Measurements from ENCODE around the gene GRK2.

The GRK2 gene

GRCh38 chr11:67280788-67281551, 14.7 kb downstream of the GRK2 start:
- DNase-seq (ENCODE audit: low read depth in 2 of 2, low spot score in 1 of 2): no peak

- no peak for DNase-seq (ENCODE audit: low read depth in 2 of 2, low spot score in 1 of 2)
Measured at GRCh38 chr11:67281552-67282150, 15.4 kb downstream of the GRK2 start.

GRCh38 chr11:67282155-67282875, 16.0 kb downstream of the GRK2 start:
- no peak for DNase-seq (ENCODE audit: low read depth in 2 of 2, low spot score in 1 of 2)

- DNase-seq (ENCODE audit: low read depth in 2 of 2, low spot score in 1 of 2): no peak
Measured at GRCh38 chr11:67282876-67283371, 16.7 kb downstream of the GRK2 start.

GRCh38 chr11:67283481-67283963, 17.2 kb downstream of the GRK2 start:
- no peak for DNase-seq (ENCODE audit: low read depth in 2 of 2, low spot score in 1 of 2)

- DNase-seq (ENCODE audit: low read depth in 2 of 2, low spot score in 1 of 2): no peak
Measured at GRCh38 chr11:67284811-67285540, 18.7 kb downstream of the GRK2 start.

GRCh38 chr11:67285541-67286498, 19.5 kb downstream of the GRK2 start:
- no peak for DNase-seq (ENCODE audit: low read depth in 2 of 2, low spot score in 1 of 2)

- DNase-seq (ENCODE audit: low read depth in 2 of 2, low spot score in 1 of 2): no peak
Measured at GRCh38 chr11:67286621-67287333, 20.5 kb downstream of the GRK2 start.

GRCh38 chr11:67287355-67288197, 21.3 kb downstream of the GRK2 start:
- DNase-seq (ENCODE audit: low read depth in 2 of 2, low spot score in 1 of 2): no peak

- DNase-seq (ENCODE audit: low read depth in 2 of 2, low spot score in 1 of 2): no peak
Measured at GRCh38 chr11:67288198-67288451, 21.9 kb downstream of the GRK2 start.

GRCh38 chr11:67288452-67289225, 22.4 kb downstream of the GRK2 start:
- peak in 1 of 2 donors; percentile 77 for DNase-seq (ENCODE audit: low read depth in 2 of 2, low spot score in 1 of 2)

- no peak for DNase-seq (ENCODE audit: low read depth in 2 of 2, low spot score in 1 of 2)
Measured at GRCh38 chr11:67289226-67289650, 23.0 kb downstream of the GRK2 start, which contains the start of gene ANKRD13D. Gene ANKRD13D, plus strand, starts transcription at chr11:67289303. Its CDS starts 158 bp downstream, at chr11:67289461.

- no peak for DNase-seq (ENCODE audit: low read depth in 2 of 2, low spot score in 1 of 2)
Measured at GRCh38 chr11:67289651-67290479, 23.6 kb downstream of the GRK2 start.

GRCh38 chr11:67290801-67291200, 24.5 kb downstream of the GRK2 start:
- DNase-seq (ENCODE audit: low read depth in 2 of 2, low spot score in 1 of 2): no peak

GRCh38 chr11:67291481-67292381, 25.5 kb downstream of the GRK2 start:
- no peak for DNase-seq (ENCODE audit: low read depth in 2 of 2, low spot score in 1 of 2)

GRCh38 chr11:67292671-67293070, 26.4 kb downstream of the GRK2 start:
- no peak for DNase-seq (ENCODE audit: low read depth in 2 of 2, low spot score in 1 of 2)

Data from stimulated activated CD8-positive, alpha-beta memory T cell treated with anti-CD3 and anti-CD28 coated beads, Interleukin-4, amount 100 ng/mL, for 4 hours (primary cell).